Panc1 (cell line): ENCODE results near the gene MYRIP.

Experiments
- POLR2AphosphoS5 ChIP-seq: IDR thresholded peaks from 2 replicates; pipeline ENCODE4 v1.6.1; 2012; ENCODE audit warnings: mild to moderate bottlenecking, low read depth, low read length, moderate library complexity
- SIN3A ChIP-seq: IDR thresholded peaks from 2 replicates; pipeline ENCODE4 v1.6.1; 2012; ENCODE audit warnings: low read depth, mild to moderate bottlenecking, low read length, moderate library complexity, borderline replicate concordance; ENCODE audit not compliant: insufficient read depth
- TCF7L2 ChIP-seq: IDR thresholded peaks from 2 replicates; pipeline ENCODE4 v1.6.1; 2011; ENCODE audit warnings: mild to moderate bottlenecking, low read depth, low read length, inconsistent platforms
- TF ChIP-seq, protein P1 (sequence below): fragments of 450-650 bp; IDR thresholded peaks from 2 replicates; pipeline ENCODE4 v1.5.1; 2017; ENCODE audit warnings: mild to moderate bottlenecking
- TF ChIP-seq, protein P2 (sequence below), 2 experiments: IDR thresholded peaks; 2 replicates each; pipeline ENCODE4 v1.6.1; 2011 to 2012; ENCODE audit warnings: low read depth in 2 of 2, control low read depth in 1 of 2, low read length in 1 of 2, mild to moderate bottlenecking in 1 of 2, moderate library complexity in 1 of 2; ENCODE audit not compliant: insufficient read depth in 1 of 2

GRCh38 chr3:40148827-40149226 is 339.4 kb downstream of the MYRIP start:
- TF ChIP-seq SIN3A (no peak), POLR2AphosphoS5 (no peak), TCF7L2 (no peak)
- TF ChIP-seq, protein P1, sequence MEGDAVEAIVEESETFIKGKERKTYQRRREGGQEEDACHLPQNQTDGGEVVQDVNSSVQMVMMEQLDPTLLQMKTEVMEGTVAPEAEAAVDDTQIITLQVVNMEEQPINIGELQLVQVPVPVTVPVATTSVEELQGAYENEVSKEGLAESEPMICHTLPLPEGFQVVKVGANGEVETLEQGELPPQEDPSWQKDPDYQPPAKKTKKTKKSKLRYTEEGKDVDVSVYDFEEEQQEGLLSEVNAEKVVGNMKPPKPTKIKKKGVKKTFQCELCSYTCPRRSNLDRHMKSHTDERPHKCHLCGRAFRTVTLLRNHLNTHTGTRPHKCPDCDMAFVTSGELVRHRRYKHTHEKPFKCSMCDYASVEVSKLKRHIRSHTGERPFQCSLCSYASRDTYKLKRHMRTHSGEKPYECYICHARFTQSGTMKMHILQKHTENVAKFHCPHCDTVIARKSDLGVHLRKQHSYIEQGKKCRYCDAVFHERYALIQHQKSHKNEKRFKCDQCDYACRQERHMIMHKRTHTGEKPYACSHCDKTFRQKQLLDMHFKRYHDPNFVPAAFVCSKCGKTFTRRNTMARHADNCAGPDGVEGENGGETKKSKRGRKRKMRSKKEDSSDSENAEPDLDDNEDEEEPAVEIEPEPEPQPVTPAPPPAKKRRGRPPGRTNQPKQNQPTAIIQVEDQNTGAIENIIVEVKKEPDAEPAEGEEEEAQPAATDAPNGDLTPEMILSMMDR: no peak
- TF ChIP-seq, protein P2, sequence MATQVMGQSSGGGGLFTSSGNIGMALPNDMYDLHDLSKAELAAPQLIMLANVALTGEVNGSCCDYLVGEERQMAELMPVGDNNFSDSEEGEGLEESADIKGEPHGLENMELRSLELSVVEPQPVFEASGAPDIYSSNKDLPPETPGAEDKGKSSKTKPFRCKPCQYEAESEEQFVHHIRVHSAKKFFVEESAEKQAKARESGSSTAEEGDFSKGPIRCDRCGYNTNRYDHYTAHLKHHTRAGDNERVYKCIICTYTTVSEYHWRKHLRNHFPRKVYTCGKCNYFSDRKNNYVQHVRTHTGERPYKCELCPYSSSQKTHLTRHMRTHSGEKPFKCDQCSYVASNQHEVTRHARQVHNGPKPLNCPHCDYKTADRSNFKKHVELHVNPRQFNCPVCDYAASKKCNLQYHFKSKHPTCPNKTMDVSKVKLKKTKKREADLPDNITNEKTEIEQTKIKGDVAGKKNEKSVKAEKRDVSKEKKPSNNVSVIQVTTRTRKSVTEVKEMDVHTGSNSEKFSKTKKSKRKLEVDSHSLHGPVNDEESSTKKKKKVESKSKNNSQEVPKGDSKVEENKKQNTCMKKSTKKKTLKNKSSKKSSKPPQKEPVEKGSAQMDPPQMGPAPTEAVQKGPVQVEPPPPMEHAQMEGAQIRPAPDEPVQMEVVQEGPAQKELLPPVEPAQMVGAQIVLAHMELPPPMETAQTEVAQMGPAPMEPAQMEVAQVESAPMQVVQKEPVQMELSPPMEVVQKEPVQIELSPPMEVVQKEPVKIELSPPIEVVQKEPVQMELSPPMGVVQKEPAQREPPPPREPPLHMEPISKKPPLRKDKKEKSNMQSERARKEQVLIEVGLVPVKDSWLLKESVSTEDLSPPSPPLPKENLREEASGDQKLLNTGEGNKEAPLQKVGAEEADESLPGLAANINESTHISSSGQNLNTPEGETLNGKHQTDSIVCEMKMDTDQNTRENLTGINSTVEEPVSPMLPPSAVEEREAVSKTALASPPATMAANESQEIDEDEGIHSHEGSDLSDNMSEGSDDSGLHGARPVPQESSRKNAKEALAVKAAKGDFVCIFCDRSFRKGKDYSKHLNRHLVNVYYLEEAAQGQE (IDR thresholded peaks at IDR 0.05; ENCODE audit: insufficient read depth in 1 of 2, low read depth in 2 of 2, low read length in 1 of 2): no peak
